WTC11 (cell line): Measurements from ENCODE around the gene GAPT.

Source experiments
- ESRRA ChIP-seq: sonication (generic); formaldehyde crosslinking; IDR thresholded peaks from 2 replicates; pipeline ENCODE4 v1.8.1; 2022; ENCODE audit warnings: mild to moderate bottlenecking, missing genetic modification reagents, borderline replicate concordance
- FOXP1 ChIP-seq: sonication (generic); formaldehyde crosslinking; IDR thresholded peaks from 2 replicates; pipeline ENCODE4 v1.8.0; 2022; ENCODE audit warnings: missing genetic modification reagents, mild to moderate bottlenecking, moderate library complexity, borderline replicate concordance
- GABPB1 ChIP-seq: sonication (generic); formaldehyde crosslinking; IDR thresholded peaks from 2 replicates; pipeline ENCODE4 v1.8.1; 2023; ENCODE audit warnings: mild to moderate bottlenecking, missing genetic modification reagents
- TCF7 ChIP-seq: sonication (generic); formaldehyde crosslinking; IDR thresholded peaks from 2 replicates; pipeline ENCODE4 v1.8.0; 2022; ENCODE audit warnings: mild to moderate bottlenecking, low read depth, missing genetic modification reagents, moderate library complexity
- TEAD4 ChIP-seq: sonication (generic); formaldehyde crosslinking; IDR thresholded peaks from 2 replicates; pipeline ENCODE4 v1.8.0; 2022; ENCODE audit warnings: mild to moderate bottlenecking, missing genetic modification reagents
- ZNF416 ChIP-seq: fragments of 250-450 bp; sonication (Bioruptor Pico); IDR thresholded peaks from 2 replicates; pipeline ENCODE4 v1.9.0; 2021; ENCODE audit warnings: mild to moderate bottlenecking, inconsistent platforms
- TF ChIP-seq, protein P1 (sequence below): sonication (generic); formaldehyde crosslinking; IDR thresholded peaks from 2 replicates; pipeline ENCODE4 v1.8.0; 2022; ENCODE audit warnings: mild to moderate bottlenecking, missing genetic modification reagents
- TF ChIP-seq, protein P2 (sequence below): fragments of 200-600 bp; IDR thresholded peaks from 2 replicates; pipeline ENCODE4 v1.8.0; 2022; ENCODE audit warnings: antibody characterized with exemption
- TF ChIP-seq, protein P3 (sequence below): fragments of 250-450 bp; sonication (Bioruptor Pico); IDR thresholded peaks from 2 replicates; pipeline ENCODE4 v2.1.2; 2022; ENCODE audit warnings: mild to moderate bottlenecking, moderate library complexity

DNA sequence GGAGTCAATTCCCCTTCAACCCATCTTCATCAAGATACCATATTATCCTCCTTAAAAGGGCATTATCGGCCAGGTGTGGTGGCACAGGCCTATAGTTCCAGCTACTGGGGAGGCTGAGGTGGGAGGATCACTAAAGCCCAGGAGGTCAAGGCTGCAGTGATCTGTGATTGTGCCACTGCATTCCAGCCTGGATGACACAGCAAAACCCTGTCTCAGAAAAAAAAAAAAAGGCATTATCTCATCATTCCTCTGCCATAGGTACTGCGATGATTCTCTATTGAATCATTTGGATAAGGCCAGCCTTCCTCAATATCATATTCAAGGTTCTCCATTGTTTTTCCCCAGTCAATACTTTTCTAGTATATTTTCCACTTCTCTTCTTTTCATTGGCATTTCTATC, 52.5 kb downstream of the GAPT start:
- TF ChIP-seq ESRRA (CRISPR knock-in tag) (no peak), TCF7 (CRISPR knock-in tag) (no peak), GABPB1 (CRISPR knock-in tag) (no peak), TEAD4 (CRISPR knock-in tag) (no peak), FOXP1 (CRISPR knock-in tag) (no peak), ZNF416 (CRISPR knock-in tag) (no peak)
- TF ChIP-seq, protein P1, sequence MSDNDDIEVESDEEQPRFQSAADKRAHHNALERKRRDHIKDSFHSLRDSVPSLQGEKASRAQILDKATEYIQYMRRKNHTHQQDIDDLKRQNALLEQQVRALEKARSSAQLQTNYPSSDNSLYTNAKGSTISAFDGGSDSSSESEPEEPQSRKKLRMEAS (CRISPR knock-in tag), result no peak
- TF ChIP-seq, protein P2, sequence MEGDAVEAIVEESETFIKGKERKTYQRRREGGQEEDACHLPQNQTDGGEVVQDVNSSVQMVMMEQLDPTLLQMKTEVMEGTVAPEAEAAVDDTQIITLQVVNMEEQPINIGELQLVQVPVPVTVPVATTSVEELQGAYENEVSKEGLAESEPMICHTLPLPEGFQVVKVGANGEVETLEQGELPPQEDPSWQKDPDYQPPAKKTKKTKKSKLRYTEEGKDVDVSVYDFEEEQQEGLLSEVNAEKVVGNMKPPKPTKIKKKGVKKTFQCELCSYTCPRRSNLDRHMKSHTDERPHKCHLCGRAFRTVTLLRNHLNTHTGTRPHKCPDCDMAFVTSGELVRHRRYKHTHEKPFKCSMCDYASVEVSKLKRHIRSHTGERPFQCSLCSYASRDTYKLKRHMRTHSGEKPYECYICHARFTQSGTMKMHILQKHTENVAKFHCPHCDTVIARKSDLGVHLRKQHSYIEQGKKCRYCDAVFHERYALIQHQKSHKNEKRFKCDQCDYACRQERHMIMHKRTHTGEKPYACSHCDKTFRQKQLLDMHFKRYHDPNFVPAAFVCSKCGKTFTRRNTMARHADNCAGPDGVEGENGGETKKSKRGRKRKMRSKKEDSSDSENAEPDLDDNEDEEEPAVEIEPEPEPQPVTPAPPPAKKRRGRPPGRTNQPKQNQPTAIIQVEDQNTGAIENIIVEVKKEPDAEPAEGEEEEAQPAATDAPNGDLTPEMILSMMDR, result no peak
- TF ChIP-seq, protein P3, sequence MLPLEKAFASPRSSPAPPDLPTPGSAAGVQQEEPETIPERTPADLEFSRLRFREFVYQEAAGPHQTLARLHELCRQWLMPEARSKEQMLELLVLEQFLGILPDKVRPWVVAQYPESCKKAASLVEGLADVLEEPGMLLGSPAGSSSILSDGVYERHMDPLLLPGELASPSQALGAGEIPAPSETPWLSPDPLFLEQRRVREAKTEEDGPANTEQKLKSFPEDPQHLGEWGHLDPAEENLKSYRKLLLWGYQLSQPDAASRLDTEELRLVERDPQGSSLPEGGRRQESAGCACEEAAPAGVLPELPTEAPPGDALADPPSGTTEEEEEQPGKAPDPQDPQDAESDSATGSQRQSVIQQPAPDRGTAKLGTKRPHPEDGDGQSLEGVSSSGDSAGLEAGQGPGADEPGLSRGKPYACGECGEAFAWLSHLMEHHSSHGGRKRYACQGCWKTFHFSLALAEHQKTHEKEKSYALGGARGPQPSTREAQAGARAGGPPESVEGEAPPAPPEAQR (CRISPR knock-in tag), result no peak
